Nephron progenitor cell (in vitro differentiated cells): ENCODE results near the gene RNASE7.
A peak's percentile ranks its signal among the peaks of the same experiment; 100 is the strongest.

Experiments
- DNase-seq: peaks from one replicate; pipeline ENCODE4 v3.0.0; 2021
- H3K27ac Mint-ChIP-seq: 2 replicates; pipeline ENCODE4 v1.8.0; 2021; ENCODE audit warnings: mild to moderate bottlenecking, moderate library complexity, mixed read lengths
- H3K27me3 Mint-ChIP-seq: 2 replicates; pipeline ENCODE4 v1.8.0; 2021; ENCODE audit warnings: mild to moderate bottlenecking, low read depth, mixed read lengths; ENCODE audit not compliant: poor library complexity
- H3K36me3 Mint-ChIP-seq: 2 replicates; pipeline ENCODE4 v1.8.0; 2021; ENCODE audit warnings: low read depth, mixed read lengths
- H3K4me1 Mint-ChIP-seq: 2 replicates; pipeline ENCODE4 v1.8.0; 2021; ENCODE audit warnings: mixed read lengths
- H3K4me3 Mint-ChIP-seq: 2 replicates; pipeline ENCODE4 v1.8.0; 2021; ENCODE audit warnings: mild to moderate bottlenecking, moderate library complexity, mixed read lengths
- H3K9me3 Mint-ChIP-seq: 2 replicates; pipeline ENCODE4 v1.8.0; 2021; ENCODE audit warnings: mild to moderate bottlenecking, moderate library complexity, mixed read lengths
- CTCF ChIP-seq: fragments of 200-600 bp; sonication (generic); IDR thresholded peaks from 2 replicates; pipeline ENCODE4 v1.5.0; 2021; ENCODE audit warnings: antibody characterized with exemption

Gene RNASE7

GRCh38 chr14:21057803-21058675 is 15.9 kb downstream of the RNASE7 start, which contains the start of gene RNASE8:
TSS of gene RNASE8 (plus strand) at chr14:21057822. CDS start at chr14:21057893, 71 bp downstream.
- no peak for TF ChIP-seq CTCF
- H3K4me1 Mint-ChIP-seq, result peaks cover 65% of the 10 kb centered on the region
- no peaks in the 10 kb centered on the region for H3K9me3 Mint-ChIP-seq
- no peaks in the 10 kb centered on the region for H3K36me3 Mint-ChIP-seq
- H3K27me3 Mint-ChIP-seq, result peaks cover 10% of the 10 kb centered on the region
- H3K4me3 Mint-ChIP-seq, result no peak within 1 kb of the TSS
- peak within 1 kb of the TSS; percentile 52 for H3K27ac Mint-ChIP-seq
- DNase-seq, result no peak

GRCh38 chr14:21058903-21059302 is 16.7 kb downstream of the RNASE7 start:
- Mint-ChIP-seq H3K36me3 (no peaks in the 10 kb centered on the region), H3K4me3 (no peak overlapping the region), H3K27ac (peak overlapping the region; percentile 71), H3K27me3 (peaks cover 10% of the 10 kb centered on the region), H3K9me3 (no peaks in the 10 kb centered on the region), H3K4me1 (peaks cover 70% of the 10 kb centered on the region)
- no peak for DNase-seq
- no peak for TF ChIP-seq CTCF

GRCh38 chr14:21059842-21060613 is 17.9 kb downstream of the RNASE7 start:
- peaks cover 65% of the 10 kb centered on the region for H3K4me1 Mint-ChIP-seq
- H3K4me3 Mint-ChIP-seq, result no peak overlapping the region

GRCh38 chr14:21060614-21061346 is 18.6 kb downstream of the RNASE7 start:
- no peak for TF ChIP-seq CTCF
- no peaks in the 10 kb centered on the region for H3K9me3 Mint-ChIP-seq

More at GRCh38 chr14:21059842-21060613, 17.9 kb downstream of the RNASE7 start:
- H3K27ac Mint-ChIP-seq, result no peak overlapping the region
- TF ChIP-seq CTCF, result no peak
- DNase-seq, result no peak
- H3K36me3 Mint-ChIP-seq, result no peaks in the 10 kb centered on the region
- H3K27me3 Mint-ChIP-seq, result peaks cover 11% of the 10 kb centered on the region
- H3K9me3 Mint-ChIP-seq, result no peaks in the 10 kb centered on the region

GRCh38 chr14:21061347-21061668 is 19.1 kb downstream of the RNASE7 start:
- no peak for TF ChIP-seq CTCF
- H3K9me3 Mint-ChIP-seq, result no peaks in the 10 kb centered on the region

More at GRCh38 chr14:21060614-21061346, 18.6 kb downstream of the RNASE7 start:
- peaks cover 65% of the 10 kb centered on the region for H3K4me1 Mint-ChIP-seq
- H3K4me3 Mint-ChIP-seq, result no peak overlapping the region
- no peaks in the 10 kb centered on the region for H3K36me3 Mint-ChIP-seq
- H3K27ac Mint-ChIP-seq, result peak overlapping the region; percentile 83
- DNase-seq, result no peak
- H3K27me3 Mint-ChIP-seq, result peaks cover 14% of the 10 kb centered on the region

More at GRCh38 chr14:21061347-21061668, 19.1 kb downstream of the RNASE7 start:
- H3K4me3 Mint-ChIP-seq, result no peak overlapping the region
- DNase-seq, result no peak
- H3K27ac Mint-ChIP-seq, result peak overlapping the region; percentile 83
- no peaks in the 10 kb centered on the region for H3K36me3 Mint-ChIP-seq
- peaks cover 14% of the 10 kb centered on the region for H3K27me3 Mint-ChIP-seq
- H3K4me1 Mint-ChIP-seq, result peaks cover 61% of the 10 kb centered on the region
